GM18870 (cell line): ENCODE results near the gene ZNF552.

ENCODE experiments used
- ATAC-seq: cut with Tn5 transposase; IDR thresholded peaks from one replicate; pipeline ENCODE4 v1.9.1; 2021; ENCODE audit warnings: moderate library complexity; ENCODE audit not compliant: unreplicated experiment

ZNF552 gene

GRCh38 chr19:57779220-57779845 lies 35.4 kb downstream of the ZNF552 start:
- ATAC-seq = no peak

- no peak for ATAC-seq
These were observed 36.4 kb downstream of the ZNF552 start for GRCh38 chr19:57778336-57778735.

DNA sequence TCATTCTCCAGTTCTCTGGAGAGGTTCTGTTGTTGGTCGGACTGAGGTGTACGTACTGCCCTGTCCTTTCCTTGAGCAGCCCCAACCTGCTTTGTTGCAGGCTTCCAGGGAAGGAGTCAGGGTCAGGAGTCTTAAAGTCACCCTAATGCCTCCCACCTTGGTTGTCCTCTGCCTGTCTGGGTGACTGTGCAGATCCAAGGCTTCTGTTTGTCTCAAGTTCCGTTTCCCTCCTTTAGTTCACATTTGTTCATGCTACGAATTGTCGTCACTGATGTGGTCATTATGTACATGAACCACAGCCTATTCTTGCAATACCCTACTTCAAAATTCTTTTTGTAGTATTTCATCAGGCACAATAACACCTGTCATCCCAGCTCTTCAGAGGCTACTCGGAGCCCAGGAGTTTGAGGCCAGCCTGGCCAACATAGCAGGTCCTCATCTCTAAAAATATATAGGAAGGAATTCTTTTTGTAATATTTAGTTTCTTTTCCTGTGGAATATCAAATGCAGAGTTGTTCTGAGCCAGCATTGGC lies 37.9 kb downstream of the ZNF552 start:
- ATAC-seq = no peak

- ATAC-seq = no peak
These were observed 41.2 kb downstream of the ZNF552 start for GRCh38 chr19:57773488-57773887.

GRCh38 chr19:57771417-57771816 lies 43.3 kb downstream of the ZNF552 start:
- no peak for ATAC-seq

DNA sequence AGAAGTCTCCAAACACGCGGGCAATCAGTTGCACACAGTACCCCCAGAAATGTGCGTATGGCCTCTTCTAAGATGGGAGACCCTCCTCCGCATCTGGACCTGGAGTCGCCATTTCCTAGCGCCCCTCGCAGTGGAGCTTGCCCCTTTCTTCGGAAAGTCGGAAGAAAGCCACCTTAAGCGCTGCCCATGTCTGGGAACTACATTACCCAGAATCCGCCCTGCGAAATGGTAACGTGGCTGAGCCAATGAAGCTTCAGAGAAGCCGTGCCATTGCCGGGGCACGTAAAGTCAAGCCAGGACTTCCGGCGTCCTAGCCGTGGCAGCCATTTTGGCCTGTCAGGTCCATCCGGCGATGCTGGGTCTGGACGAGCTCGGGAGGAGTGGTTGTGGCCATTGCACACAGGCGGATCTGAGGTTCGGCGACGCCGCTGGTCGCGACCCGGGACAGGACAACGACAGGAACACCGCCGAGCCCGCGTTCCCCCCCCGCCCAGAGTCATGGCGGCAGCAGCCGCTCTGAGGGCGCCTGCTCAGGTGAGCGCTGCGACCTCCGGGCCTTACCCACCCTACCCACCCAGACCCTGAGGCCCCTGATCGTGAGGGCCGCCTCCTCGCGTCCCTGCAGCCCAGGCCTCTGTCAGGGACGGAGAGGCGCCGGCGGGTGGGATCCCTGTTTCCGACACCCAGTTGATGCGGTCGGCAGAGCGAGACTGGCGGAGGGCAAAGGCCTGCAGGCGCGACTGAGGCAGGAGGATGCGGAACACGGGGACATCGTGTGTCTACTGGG lies 45.2 kb downstream of the ZNF552 start, which contains the start of gene ZNF586:
TSS of gene ZNF586 (plus strand) at position 332 of the 787 bp plus-strand sequence. CDS start at position 499, 167 bp downstream.
- ATAC-seq = peak; percentile 93

- no peak for ATAC-seq
These were observed 55.6 kb downstream of the ZNF552 start for GRCh38 chr19:57759096-57759495.

DNA sequence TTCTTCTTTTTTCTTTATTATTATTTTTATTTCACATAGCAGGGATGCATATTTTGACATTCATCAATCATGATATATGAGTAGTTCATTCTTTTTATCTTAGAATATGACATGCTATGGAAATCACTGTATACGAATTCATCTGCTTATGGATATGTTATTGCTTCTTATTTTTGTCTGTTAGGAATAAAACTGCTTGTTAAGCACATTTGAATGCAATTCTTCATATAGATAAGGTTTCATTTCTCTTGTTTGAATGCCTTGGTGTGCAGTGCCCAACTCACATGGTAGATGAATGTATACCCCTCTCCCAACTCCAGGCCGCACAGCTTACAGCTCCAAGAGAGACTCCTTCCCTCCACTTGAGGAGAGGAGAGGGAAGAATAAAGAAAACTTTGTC lies 56.8 kb downstream of the ZNF552 start:
- no peak for ATAC-seq
